Vagina (tissue), 2 donors: ENCODE results near the gene CENPM. TPM values are rescaled to one million over a fixed set of nuclear protein-coding genes. Genes with fewer than 3 reads are reported as not detected.
"Not testable (repeated sequence)": the region's sequence is repeated elsewhere in the genome, so short reads cannot be mapped to it uniquely, and the experiment has no call there.

Experiments
- DNase-seq, 2 donors: peaks; one replicate each; pipeline ENCODE4 v3.0.0-alpha.2; 2017; ENCODE audit errors: extremely low spot score in 2 of 2
- H3K27ac ChIP-seq: fragments of 200-600 bp; sonication (generic); one replicate; pipeline ENCODE4 v1.5.1; 2019
- H3K27me3 ChIP-seq: fragments of 200-600 bp; sonication (generic); one replicate; pipeline ENCODE4 v1.5.1; 2019
- H3K36me3 ChIP-seq, 2 donors: fragments of 200-600 bp; sonication (generic); one replicate each; pipeline ENCODE4 v1.5.1; 2017 to 2019
- H3K4me1 ChIP-seq: fragments of 200-600 bp; sonication (generic); one replicate; pipeline ENCODE4 v1.5.1; 2019
- H3K4me3 ChIP-seq, 2 donors: fragments of 200-600 bp; sonication (generic); 1 replicate in 1 of 2; 2 replicates in 1 of 2; pipeline ENCODE4 v1.5.1; 2016 to 2019
- H3K9me3 ChIP-seq: fragments of 200-600 bp; sonication (generic); one replicate; pipeline ENCODE4 v1.5.1; 2019
- CTCF ChIP-seq, 3 experiments: fragments of 450-650 bp in 2 of 3; fragments of 200-600 bp in 1 of 3; sonication (generic) in 1 of 3; IDR thresholded peaks; one replicate each; pipeline ENCODE4 v1.5.1; 2017 to 2019; ENCODE audit warnings: antibody characterized with exemption in 3 of 3, mild to moderate bottlenecking in 2 of 3, moderate library complexity in 2 of 3
- POLR2A ChIP-seq, 2 donors: fragments of 450-650 bp; IDR thresholded peaks; one replicate each; pipeline ENCODE4 v1.6.1; 2017; ENCODE audit warnings: antibody characterized with exemption in 2 of 2, mild to moderate bottlenecking in 2 of 2, moderate library complexity in 2 of 2
- POLR2AphosphoS5 ChIP-seq, 2 donors: sonication (generic); formaldehyde crosslinking; IDR thresholded peaks; one replicate each; pipeline ENCODE4 v1.9.0; 2017; ENCODE audit warnings: antibody characterized with exemption in 2 of 2, mild to moderate bottlenecking in 2 of 2, low read depth in 1 of 2; ENCODE audit not compliant: insufficient read depth in 1 of 2
- intact Hi-C: fragments of 100-400 bp; cut with DNase I; formaldehyde crosslinking; loops from one replicate; pipeline ENCODE4 v1.15.1; 2023
- total RNA-seq: library from RNA; depleted of rRNA; stranded (reverse); fragments of >200 nt; gene quantifications from one replicate; pipeline ENCODE4 v1.2.3, GENCODE V29; 2016

Gene CENPM
- total RNA-seq, 1 donor from 2014 or later = not detected

GRCh38 chr22:41951898-41952474 is 5.0 kb upstream of the CENPM start, which contains the start of gene SMIM45:
Gene SMIM45, plus strand, starts transcription at chr22:41952150.
- H3K27ac ChIP-seq = no peak within 1 kb of the TSS
- no peaks in the 10 kb centered on the region for H3K4me1 ChIP-seq
- no peak within 1 kb of the TSS for H3K4me3 ChIP-seq
- H3K36me3 ChIP-seq = no peaks in the 10 kb centered on the region
- H3K9me3 ChIP-seq = no peaks in the 10 kb centered on the region
- no peaks in the 10 kb centered on the region for H3K27me3 ChIP-seq
- no peak for DNase-seq
- intact Hi-C loops = no loop called here
- TF ChIP-seq POLR2A (IDR thresholded peaks at IDR 0.05) (no peak), CTCF (IDR thresholded peaks at IDR 0.05) (no peak), POLR2AphosphoS5 (IDR thresholded peaks at IDR 0.05; ENCODE audit: insufficient read depth in 1 of 2, low read depth in 1 of 2) (no peak)

GRCh38 chr22:41949297-41949965 is 2.5 kb upstream of the CENPM start:
- no peaks in the 10 kb centered on the region for H3K9me3 ChIP-seq
- intact Hi-C loops = loop anchor here (10.0 kb wide), 2 partner anchors 125 to 205 kb away; no protein-coding TSS in a partner anchor

GRCh38 chr22:41948928-41949296 is 2.0 kb upstream of the CENPM start:
- H3K9me3 ChIP-seq, H3K27me3 ChIP-seq, H3K4me3 ChIP-seq, H3K27ac ChIP-seq, DNase-seq, H3K36me3 ChIP-seq: not testable (repeated sequence)
- intact Hi-C loops = loop anchor here (10.0 kb wide), 2 partner anchors 124 to 204 kb away; no protein-coding TSS in a partner anchor
- H3K4me1 ChIP-seq = peaks cover 12% of the 10 kb centered on the region

More at GRCh38 chr22:41949297-41949965, 2.5 kb upstream of the CENPM start:
- no peaks in the 10 kb centered on the region for H3K27me3 ChIP-seq
- H3K36me3 ChIP-seq = no peaks in the 10 kb centered on the region
- H3K4me3 ChIP-seq = no peak overlapping the region
- no peak for DNase-seq
- peaks cover 12% of the 10 kb centered on the region for H3K4me1 ChIP-seq
- TF ChIP-seq POLR2AphosphoS5 (IDR thresholded peaks at IDR 0.05; ENCODE audit: insufficient read depth in 1 of 2, low read depth in 1 of 2) = no peak
- TF ChIP-seq CTCF (IDR thresholded peaks at IDR 0.05) = no peak
- no peak for TF ChIP-seq POLR2A (IDR thresholded peaks at IDR 0.05)
- H3K27ac ChIP-seq = no peak overlapping the region

GRCh38 chr22:41948142-41948541 is 1.2 kb upstream of the CENPM start:
- H3K9me3 ChIP-seq = no peaks in the 10 kb centered on the region
- no peak overlapping the region for H3K27ac ChIP-seq
- no peak overlapping the region for H3K4me3 ChIP-seq
- intact Hi-C loops = loop anchor here (10.0 kb wide), 2 partner anchors 123 to 203 kb away; no protein-coding TSS in a partner anchor
- no peaks in the 10 kb centered on the region for H3K27me3 ChIP-seq
- no peaks in the 10 kb centered on the region for H3K36me3 ChIP-seq
- TF ChIP-seq POLR2AphosphoS5 (IDR thresholded peaks at IDR 0.05; ENCODE audit: insufficient read depth in 1 of 2, low read depth in 1 of 2) (no peak), POLR2A (IDR thresholded peaks at IDR 0.05) (no peak), CTCF (IDR thresholded peaks at IDR 0.05) (no peak)
- DNase-seq = no peak
- peaks cover 12% of the 10 kb centered on the region for H3K4me1 ChIP-seq

GRCh38 chr22:41947424-41948080 is 600 bp upstream of the CENPM start:
- Histone ChIP-seq H3K4me1 (peaks cover 12% of the 10 kb centered on the region), H3K27me3 (no peaks in the 10 kb centered on the region), H3K4me3 (peak overlapping the region; percentile 57 to 73), H3K9me3 (no peaks in the 10 kb centered on the region), H3K36me3 (no peaks in the 10 kb centered on the region), H3K27ac (no peak overlapping the region)
- TF ChIP-seq POLR2AphosphoS5 (IDR thresholded peaks at IDR 0.05; ENCODE audit: insufficient read depth in 1 of 2, low read depth in 1 of 2) (no peak), POLR2A (IDR thresholded peaks at IDR 0.05) (no peak), CTCF (IDR thresholded peaks at IDR 0.05) (no peak)
- intact Hi-C loops = loop anchor here (10.0 kb wide), 2 partner anchors 123 to 203 kb away; no protein-coding TSS in a partner anchor
- DNase-seq = no peak
